Thoracic aorta (tissue), 2 donors: ENCODE measurements around the gene E2F8. TPM values are rescaled to one million over a fixed set of nuclear protein-coding genes. Genes with fewer than 3 reads are reported as not detected.

Experiments used
- ATAC-seq: fragments of 150-250 bp; one replicate; pipeline ENCODE4 v1.8.0; 2017; ENCODE audit warnings: low read depth; ENCODE audit not compliant: insufficient number of reproducible peaks, low FRiP score
- DNase-seq: peaks from one replicate; pipeline ENCODE4 v3.0.0-alpha.2; 2020; ENCODE audit warnings: low spot score
- H3K27ac ChIP-seq, 2 donors: fragments of 200-600 bp; sonication (generic); 1 replicate in 1 of 2; 2 replicates in 1 of 2; pipeline ENCODE4 v1.5.1; 2016; ENCODE audit warnings: mild to moderate bottlenecking in 2 of 2, moderate library complexity in 2 of 2
- H3K27me3 ChIP-seq: fragments of 200-600 bp; sonication (generic); replicated peaks from 2 replicates; pipeline ENCODE4 v1.6.0; 2016; ENCODE audit warnings: mild to moderate bottlenecking; ENCODE audit not compliant: insufficient read depth
- H3K36me3 ChIP-seq: fragments of 200-600 bp; sonication (generic); one replicate; pipeline ENCODE4 v1.5.1; 2016
- H3K4me1 ChIP-seq, 2 donors: fragments of 200-600 bp; sonication (generic); 1 replicate in 1 of 2; 2 replicates in 1 of 2; pipeline versions ENCODE4 v1.5.1 to v1.6.0; 2016; ENCODE audit warnings: low read depth in 2 of 2, mild to moderate bottlenecking in 1 of 2; ENCODE audit not compliant: control insufficient read depth in 1 of 2
- H3K4me3 ChIP-seq: fragments of 200-600 bp; sonication (generic); 2 replicates; pipeline ENCODE4 v1.5.1; 2016; ENCODE audit warnings: mild to moderate bottlenecking
- H3K9me3 ChIP-seq: fragments of 200-600 bp; sonication (generic); 2 replicates; pipeline ENCODE4 v1.5.1; 2016
- CTCF ChIP-seq: fragments of 200-600 bp; sonication (generic); IDR thresholded peaks from one replicate; pipeline ENCODE4 v1.5.1; 2019; ENCODE audit warnings: antibody characterized with exemption
- total RNA-seq, 2 donors: library from RNA; depleted of rRNA; stranded (reverse); fragments of >200 nt; gene quantifications; one replicate each; pipeline versions ENCODE4 v1.1.0 to v1.2.3, GENCODE V29; 2016

Gene E2F8
- total RNA-seq, 2 donors from 2014 or later: not detected

DNA sequence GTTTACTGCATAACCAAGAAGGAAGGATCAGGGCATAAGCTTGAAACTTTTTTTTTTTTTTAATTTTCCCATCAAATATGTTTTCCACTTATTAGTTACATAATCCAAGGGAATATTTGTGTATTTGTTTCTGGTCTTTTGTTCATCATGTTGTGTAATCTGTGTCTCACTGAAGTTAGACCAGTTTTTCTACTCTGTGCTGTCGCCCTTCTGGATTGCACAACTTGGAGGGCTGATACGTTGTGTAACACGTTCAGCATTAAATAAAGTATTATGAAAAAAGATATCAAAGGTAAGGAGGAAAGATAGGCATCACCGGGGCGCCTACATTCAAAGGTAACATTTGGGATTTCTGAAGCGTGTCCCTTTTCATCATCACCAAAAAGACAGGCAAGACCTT, 3.3 kb upstream of the E2F8 start:
- DNase-seq (no peak), ATAC-seq (no peak)
- TF ChIP-seq CTCF: no peak
- Histone ChIP-seq H3K27me3 (peaks cover 7% of the 10 kb centered on the region), H3K9me3 (no peaks in the 10 kb centered on the region), H3K4me1 (peaks cover 17 to 24% of the 10 kb centered on the region in 2 donors), H3K4me3 (no peak overlapping the region), H3K27ac (no peak overlapping the region), H3K36me3 (no peaks in the 10 kb centered on the region)

DNA sequence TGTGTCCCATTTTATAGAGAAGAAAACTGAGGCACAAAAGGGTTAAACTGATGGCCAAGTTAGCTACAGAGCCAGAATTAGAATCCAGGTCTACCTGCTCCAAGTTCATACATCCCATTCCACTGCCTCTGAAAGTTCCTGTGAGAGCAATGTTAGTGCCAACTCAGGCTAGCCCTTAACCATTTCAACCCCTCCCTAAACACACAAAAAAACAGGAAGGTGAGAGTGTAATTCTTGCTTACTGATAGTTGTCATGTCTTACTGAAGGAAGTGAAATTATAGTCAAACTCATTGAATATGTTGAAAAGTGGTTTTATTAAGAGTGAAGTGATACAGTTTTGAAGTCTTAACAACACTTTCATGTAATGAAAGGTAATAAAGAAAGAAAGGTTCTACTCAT, 2.9 kb upstream of the E2F8 start:
- no peak for TF ChIP-seq CTCF
- Histone ChIP-seq H3K27ac (no peak overlapping the region), H3K36me3 (no peaks in the 10 kb centered on the region), H3K4me1 (peaks cover 17 to 24% of the 10 kb centered on the region in 2 donors), H3K9me3 (no peaks in the 10 kb centered on the region), H3K4me3 (no peak overlapping the region), H3K27me3 (peaks cover 7% of the 10 kb centered on the region)
- no peak for DNase-seq
- ATAC-seq: no peak

DNA sequence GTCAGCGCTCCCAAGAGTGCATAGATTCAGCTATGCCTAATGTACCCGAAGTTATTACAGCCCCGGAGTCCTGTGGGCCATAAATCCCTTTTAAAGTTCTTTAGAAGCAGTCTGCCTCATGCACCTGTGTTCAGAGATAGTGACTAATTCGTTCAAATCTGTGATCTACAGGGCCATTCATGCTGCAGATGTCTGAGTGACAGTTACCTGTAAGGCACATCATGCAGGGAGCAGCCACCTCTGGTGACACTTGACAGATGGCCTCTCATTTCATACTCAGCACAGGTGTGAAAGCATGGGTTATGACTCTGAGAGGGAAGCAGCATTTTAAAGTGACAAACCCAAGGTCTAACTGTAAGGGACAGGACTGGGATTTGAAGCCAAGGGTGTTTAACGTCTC, 2.4 kb upstream of the E2F8 start:
- Histone ChIP-seq H3K4me3 (no peak overlapping the region), H3K36me3 (no peaks in the 10 kb centered on the region), H3K4me1 (peaks cover 17 to 24% of the 10 kb centered on the region in 2 donors), H3K9me3 (no peaks in the 10 kb centered on the region), H3K27ac (no peak overlapping the region), H3K27me3 (peaks cover 7% of the 10 kb centered on the region)
- DNase-seq (no peak), ATAC-seq (no peak)
- no peak for TF ChIP-seq CTCF

- Histone ChIP-seq H3K27ac (peak overlapping the region in 1 of 2 donors; percentile 9), H3K4me1 (peaks cover 17 to 24% of the 10 kb centered on the region in 2 donors), H3K4me3 (peak overlapping the region; percentile 77), H3K36me3 (no peaks in the 10 kb centered on the region), H3K9me3 (no peaks in the 10 kb centered on the region), H3K27me3 (peaks cover 7% of the 10 kb centered on the region)
- ATAC-seq (no peak), DNase-seq (no peak)
- TF ChIP-seq CTCF: no peak
Measured at GRCh38 chr11:19242179-19242932, 1.6 kb upstream of the E2F8 start.

- Histone ChIP-seq H3K4me3 (peak overlapping the region; percentile 77), H3K36me3 (no peaks in the 10 kb centered on the region), H3K27me3 (peaks cover 7% of the 10 kb centered on the region), H3K4me1 (peaks cover 17 to 24% of the 10 kb centered on the region in 2 donors), H3K27ac (no peak overlapping the region), H3K9me3 (no peaks in the 10 kb centered on the region)
- TF ChIP-seq CTCF: no peak
- DNase-seq: no peak
- no peak for ATAC-seq
Measured at GRCh38 chr11:19241260-19242178, 774 bp upstream of the E2F8 start.
